Measurements from ENCODE around the gene PATL1.

PATL1 gene

GRCh38 chr11:59678118-59678812 is 9.4 kb upstream of the PATL1 start:
- Mint-ChIP-seq H3K36me3 (ENCODE audit: low read depth) (no peaks in the 10 kb centered on the region), H3K4me3 (no peak overlapping the region), H3K27ac (no peak overlapping the region), H3K9me3 (no peaks in the 10 kb centered on the region), H3K27me3 (ENCODE audit: low read depth, poor library complexity) (peaks cover 9% of the 10 kb centered on the region), H3K4me1 (peaks cover 18% of the 10 kb centered on the region)
- DNase-seq: no peak
- TF ChIP-seq CTCF (IDR thresholded peaks at IDR 0.05): no peak

- no peak for TF ChIP-seq CTCF (IDR thresholded peaks at IDR 0.05)
- H3K4me1 Mint-ChIP-seq: peaks cover 8% of the 10 kb centered on the region
- no peak overlapping the region for H3K4me3 Mint-ChIP-seq
- H3K27ac Mint-ChIP-seq: no peak overlapping the region
- no peaks in the 10 kb centered on the region for H3K36me3 Mint-ChIP-seq (ENCODE audit: low read depth)
- no peak for DNase-seq
- H3K9me3 Mint-ChIP-seq: no peaks in the 10 kb centered on the region
- peaks cover 9% of the 10 kb centered on the region for H3K27me3 Mint-ChIP-seq (ENCODE audit: low read depth, poor library complexity)
Measured at GRCh38 chr11:59676205-59676604, 7.4 kb upstream of the PATL1 start.

DNA sequence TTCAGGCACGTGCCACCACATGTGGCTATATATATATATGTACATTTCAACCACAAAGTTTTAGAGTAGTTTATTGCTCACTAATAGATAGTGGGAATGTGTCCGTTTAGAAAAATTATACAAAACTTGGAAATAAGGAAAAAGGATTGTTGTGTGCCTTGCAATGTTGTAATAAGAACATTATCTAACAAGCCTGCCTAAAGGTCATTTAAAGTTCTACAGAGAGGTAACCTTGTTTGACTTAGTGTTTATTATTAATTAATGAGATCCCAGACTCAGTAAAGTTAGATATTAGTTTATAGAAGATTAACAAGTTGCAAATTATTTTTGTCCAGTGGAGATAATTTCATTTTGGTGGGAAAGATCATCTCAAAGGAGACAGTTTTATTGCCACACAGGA is 5.5 kb upstream of the PATL1 start:
- H3K4me3 Mint-ChIP-seq: no peak overlapping the region
- peaks cover 10% of the 10 kb centered on the region for H3K27me3 Mint-ChIP-seq (ENCODE audit: low read depth, poor library complexity)
- H3K36me3 Mint-ChIP-seq (ENCODE audit: low read depth): no peaks in the 10 kb centered on the region
- H3K9me3 Mint-ChIP-seq: no peaks in the 10 kb centered on the region
- H3K4me1 Mint-ChIP-seq: peaks cover 9% of the 10 kb centered on the region
- no peak for TF ChIP-seq CTCF (IDR thresholded peaks at IDR 0.05)
- no peak for DNase-seq
- H3K27ac Mint-ChIP-seq: no peak overlapping the region

DNA sequence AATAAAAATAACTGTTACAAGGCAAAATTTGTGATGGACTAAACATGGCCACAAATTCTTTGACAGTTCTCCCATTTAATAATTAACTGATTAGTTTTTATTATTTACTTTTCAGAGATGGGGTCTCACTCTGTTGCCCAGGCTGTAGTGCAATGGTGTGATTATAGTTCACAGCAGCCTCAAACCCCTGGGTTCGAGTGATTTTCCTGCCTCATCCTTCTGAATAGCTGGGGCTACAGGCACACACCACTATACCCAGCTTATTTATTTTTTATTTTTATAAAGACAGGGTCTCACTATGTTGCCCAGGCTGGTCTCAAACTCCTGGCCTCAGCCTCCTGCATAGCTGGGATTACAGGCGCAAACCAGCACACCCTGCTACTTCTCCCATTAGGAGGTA is 4.5 kb upstream of the PATL1 start:
- Mint-ChIP-seq H3K9me3 (no peaks in the 10 kb centered on the region), H3K4me3 (no peak overlapping the region), H3K36me3 (ENCODE audit: low read depth) (no peaks in the 10 kb centered on the region), H3K27me3 (ENCODE audit: low read depth, poor library complexity) (peaks cover 13% of the 10 kb centered on the region), H3K4me1 (peaks cover 9% of the 10 kb centered on the region), H3K27ac (no peak overlapping the region)
- TF ChIP-seq CTCF (IDR thresholded peaks at IDR 0.05): no peak
- no peak for DNase-seq

DNA sequence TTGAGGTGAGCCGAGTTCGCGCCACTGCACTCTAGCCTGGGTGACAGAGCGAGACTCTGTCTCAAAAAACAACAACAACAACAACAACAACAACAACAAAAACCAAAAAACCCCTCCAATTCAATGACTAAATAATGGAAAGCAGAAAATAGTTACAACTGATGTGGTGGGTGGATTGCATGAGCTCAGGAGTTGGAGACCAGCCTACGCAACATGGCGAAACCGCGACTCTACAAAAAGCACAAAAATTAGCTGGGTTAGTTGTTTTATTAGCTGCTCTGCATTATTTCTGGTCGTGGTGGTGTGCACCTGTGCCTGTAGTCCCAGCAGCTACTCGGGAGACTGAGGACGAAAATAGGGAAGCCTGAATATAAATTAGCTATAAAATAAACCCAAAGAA is 2.6 kb upstream of the PATL1 start:
- Mint-ChIP-seq H3K27ac (no peak overlapping the region), H3K4me1 (peaks cover 25% of the 10 kb centered on the region), H3K27me3 (ENCODE audit: low read depth, poor library complexity) (peaks cover 13% of the 10 kb centered on the region), H3K9me3 (no peaks in the 10 kb centered on the region), H3K36me3 (ENCODE audit: low read depth) (peaks cover 10% of the 10 kb centered on the region), H3K4me3 (no peak overlapping the region)
- no peak for TF ChIP-seq CTCF (IDR thresholded peaks at IDR 0.05)
- no peak for DNase-seq

DNA sequence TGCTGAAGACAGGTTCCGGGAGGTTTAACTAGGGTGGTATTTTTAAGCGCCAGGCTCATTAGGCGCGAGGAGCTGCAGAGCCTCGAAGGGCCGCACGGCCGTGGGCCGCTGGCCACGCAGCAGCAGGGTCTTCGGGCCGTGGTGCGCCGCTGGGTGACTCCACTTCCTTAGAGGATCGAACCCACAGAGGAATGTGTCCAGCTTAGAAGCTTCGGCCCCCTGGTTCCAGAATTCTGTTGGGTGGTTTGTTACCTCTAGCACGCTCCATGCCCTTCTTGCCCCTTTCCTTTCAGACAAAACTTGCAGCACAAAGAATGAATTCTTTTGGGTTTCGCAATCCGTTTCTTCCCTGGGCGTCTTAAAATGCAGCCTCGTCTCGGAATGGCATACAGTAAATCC is 773 bp upstream of the PATL1 start:
- Mint-ChIP-seq H3K4me3 (peak overlapping the region; percentile 93), H3K4me1 (peaks cover 25% of the 10 kb centered on the region), H3K9me3 (no peaks in the 10 kb centered on the region), H3K27me3 (ENCODE audit: low read depth, poor library complexity) (peaks cover 4% of the 10 kb centered on the region), H3K27ac (peak overlapping the region; percentile 100), H3K36me3 (ENCODE audit: low read depth) (peaks cover 27% of the 10 kb centered on the region)
- TF ChIP-seq CTCF (IDR thresholded peaks at IDR 0.05): no peak
- no peak for DNase-seq
